OCI-LY1 (cell line): Measurements from ENCODE around the gene ABHD17A.

Source experiments
- H2AFZ ChIP-seq: fragments of 200-600 bp; sonication (generic), shearing (Covaris generic); 2 replicates; pipeline ENCODE4 v1.6.0; 2014; ENCODE audit warnings: antibody characterized with exemption, mild to moderate bottlenecking, low read length
- H3F3A ChIP-seq: fragments of 200-600 bp; sonication (generic), shearing (Covaris generic); 2 replicates; pipeline ENCODE4 v1.6.0; 2014; ENCODE audit warnings: mild to moderate bottlenecking, antibody characterized with exemption, low read length, moderate library complexity; ENCODE audit not compliant: insufficient read depth
- H3K27ac ChIP-seq: fragments of 200-600 bp; sonication (generic); 2 replicates; pipeline ENCODE4 v1.5.1; 2014; ENCODE audit warnings: low read length, mixed run types, mild to moderate bottlenecking, low read depth; ENCODE audit not compliant: poor library complexity, severe bottlenecking
- H3K27me3 ChIP-seq: fragments of 200-600 bp; sonication (generic); 2 replicates; pipeline ENCODE4 v1.6.0; 2014; ENCODE audit warnings: antibody characterized with exemption, mild to moderate bottlenecking, low read length, moderate library complexity; ENCODE audit not compliant: insufficient read depth
- H3K36me3 ChIP-seq: fragments of 200-600 bp; sonication (generic); 2 replicates; pipeline ENCODE4 v1.6.1; 2014; ENCODE audit warnings: mild to moderate bottlenecking, antibody characterized with exemption, low read length, moderate library complexity, mixed read lengths; ENCODE audit not compliant: insufficient read depth
- H3K4me1 ChIP-seq: fragments of 200-600 bp; sonication (generic); 2 replicates; pipeline ENCODE4 v1.5.1; 2014; ENCODE audit warnings: mild to moderate bottlenecking, low read length, moderate library complexity; ENCODE audit not compliant: insufficient read depth, severe bottlenecking
- H3K4me2 ChIP-seq: fragments of 200-600 bp; sonication (generic), shearing (Covaris generic); 2 replicates; pipeline ENCODE4 v1.6.1; 2014; ENCODE audit warnings: low read length
- H3K4me3 ChIP-seq: fragments of 200-600 bp; sonication (generic); 2 replicates; pipeline ENCODE4 v1.5.1; 2014; ENCODE audit warnings: low read length, low read depth, mild to moderate bottlenecking, mixed read lengths; ENCODE audit not compliant: poor library complexity, severe bottlenecking
- H3K79me2 ChIP-seq: fragments of 200-600 bp; shearing (Covaris generic); 2 replicates; pipeline ENCODE4 v1.6.1; 2016; ENCODE audit warnings: mixed run types, low read length, mixed read lengths; ENCODE audit not compliant: insufficient read depth
- H3K9ac ChIP-seq: fragments of 200-600 bp; sonication (generic), shearing (Covaris generic); 2 replicates; pipeline ENCODE4 v1.6.1; 2014; ENCODE audit warnings: mild to moderate bottlenecking, low read length, mixed read lengths
- H3K9me2 ChIP-seq: fragments of 200-600 bp; sonication (generic), shearing (Covaris generic); 2 replicates; pipeline ENCODE4 v1.6.1; 2014; ENCODE audit warnings: low read depth, mild to moderate bottlenecking, low read length, mixed read lengths
- H3K9me3 ChIP-seq: fragments of 200-600 bp; shearing (Covaris generic); 2 replicates; pipeline ENCODE4 v1.6.1; 2014; ENCODE audit warnings: low read length, mixed read lengths
- H4K20me1 ChIP-seq: fragments of 200-600 bp; sonication (generic), shearing (Covaris generic); 2 replicates; pipeline ENCODE4 v1.6.0; 2016; ENCODE audit warnings: mild to moderate bottlenecking, low read length; ENCODE audit not compliant: insufficient read depth
- CTCF ChIP-seq: fragments of 200-600 bp; sonication (generic), shearing (Covaris generic); IDR thresholded peaks from 2 replicates; pipeline ENCODE4 v1.5.1; 2017; ENCODE audit warnings: mild to moderate bottlenecking, antibody characterized with exemption, low read length, moderate library complexity, mixed read lengths
- EZH2 ChIP-seq: fragments of 200-600 bp; sonication (generic), shearing (Covaris generic); IDR thresholded peaks from 2 replicates; pipeline ENCODE4 v1.8.0; 2017; ENCODE audit warnings: borderline replicate concordance, mixed run types, mild to moderate bottlenecking, antibody characterized with exemption, low read length, moderate library complexity, mixed read lengths

The ABHD17A gene

DNA sequence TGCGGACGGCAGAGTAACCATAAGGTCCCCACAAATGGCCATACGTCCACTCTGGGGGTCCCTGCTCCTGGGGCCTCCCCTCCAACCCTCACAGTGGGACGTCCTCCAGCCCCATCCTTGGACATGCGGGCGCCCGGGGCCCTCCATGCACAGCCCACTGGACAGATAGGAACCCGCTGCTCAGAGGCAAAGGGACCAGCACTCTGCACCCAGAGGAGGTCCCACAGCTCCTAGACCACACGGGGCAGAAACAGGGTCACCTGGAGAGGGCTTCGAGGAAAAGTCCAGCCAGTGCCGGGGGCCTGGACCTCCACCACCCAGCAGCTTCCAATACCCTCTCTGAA lies 48.1 kb downstream of the ABHD17A start:
- no peaks in the 10 kb centered on the region for H3K27me3 ChIP-seq
- no peaks in the 10 kb centered on the region for H3K9me3 ChIP-seq
- no peak overlapping the region for H3K9ac ChIP-seq
- H3F3A ChIP-seq, result no peaks in the 10 kb centered on the region
- H3K4me1 ChIP-seq, result peaks cover 20% of the 10 kb centered on the region
- H3K9me2 ChIP-seq, result no peaks in the 10 kb centered on the region
- H3K27ac ChIP-seq, result no peak overlapping the region
- H3K4me3 ChIP-seq, result no peak overlapping the region
- H2AFZ ChIP-seq, result no peak overlapping the region
- H3K79me2 ChIP-seq, result peaks cover 20% of the 10 kb centered on the region
- TF ChIP-seq CTCF (no peak), EZH2 (no peak)
- H3K4me2 ChIP-seq, result no peak overlapping the region
- no peaks in the 10 kb centered on the region; the same call in 1 of the 2 replicates for H3K36me3 ChIP-seq
- no peaks in the 10 kb centered on the region for H4K20me1 ChIP-seq

GRCh38 chr19:1836458-1837221 lies 48.7 kb downstream of the ABHD17A start:
- Histone ChIP-seq H3K4me2 (no peak overlapping the region), H3F3A (no peaks in the 10 kb centered on the region), H3K27me3 (no peaks in the 10 kb centered on the region), H3K27ac (no peak overlapping the region), H3K9me3 (no peaks in the 10 kb centered on the region), H3K9ac (no peak overlapping the region), H4K20me1 (no peaks in the 10 kb centered on the region), H3K4me3 (no peak overlapping the region), H3K4me1 (peaks cover 18% of the 10 kb centered on the region), H3K79me2 (peaks cover 19% of the 10 kb centered on the region), H3K36me3 (no peaks in the 10 kb centered on the region; the same call in 1 of the 2 replicates), H3K9me2 (no peaks in the 10 kb centered on the region), H2AFZ (no peak overlapping the region)
- no peak for TF ChIP-seq CTCF
- no peak for TF ChIP-seq EZH2

DNA sequence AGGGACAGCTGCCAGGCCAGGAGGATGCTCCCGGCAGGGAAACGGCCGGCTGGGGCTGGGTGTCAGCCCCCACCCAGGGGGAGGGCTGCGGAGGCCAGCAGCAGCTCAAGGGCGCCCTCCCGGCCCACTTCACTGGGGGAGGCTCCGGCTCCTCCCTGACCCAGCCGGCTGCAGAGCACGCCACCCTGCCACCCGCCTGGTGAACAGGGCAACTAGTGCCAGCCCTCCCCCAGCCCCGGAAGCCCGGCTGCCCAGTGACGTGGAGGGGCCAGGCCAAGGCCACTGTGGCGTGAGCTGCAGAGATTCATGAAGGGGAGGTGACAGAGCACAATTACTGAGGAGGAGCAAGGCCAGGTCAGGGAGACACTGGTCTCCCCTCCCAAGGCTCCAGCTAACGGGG lies 51.8 kb downstream of the ABHD17A start:
- peaks cover 13% of the 10 kb centered on the region; the same call in 1 of the 2 replicates for H3K36me3 ChIP-seq

More for the DNA sequence above, 51.8 kb downstream of the ABHD17A start:
- no peak overlapping the region for H3K27ac ChIP-seq
- no peak overlapping the region for H3K4me3 ChIP-seq
- no peaks in the 10 kb centered on the region for H3K9me3 ChIP-seq
- no peaks in the 10 kb centered on the region; the same call in 1 of the 2 replicates for H4K20me1 ChIP-seq
- no peaks in the 10 kb centered on the region for H3K27me3 ChIP-seq
- H3F3A ChIP-seq, result no peaks in the 10 kb centered on the region
- H3K9me2 ChIP-seq, result no peaks in the 10 kb centered on the region
- peaks cover 11% of the 10 kb centered on the region for H3K79me2 ChIP-seq
- H2AFZ ChIP-seq, result no peak overlapping the region
- H3K4me2 ChIP-seq, result no peak overlapping the region
- TF ChIP-seq CTCF (no peak), EZH2 (no peak)
- no peak overlapping the region for H3K9ac ChIP-seq
- peaks cover 8% of the 10 kb centered on the region for H3K4me1 ChIP-seq
